Mesothelial cell of epicardium (in vitro differentiated cells): ENCODE data around the gene TELO2. TPM values are rescaled to one million over a fixed set of nuclear protein-coding genes. Genes with fewer than 3 reads are reported as not detected.

Experiments used
- DNase-seq, 2 experiments: peaks; one replicate each; pipeline ENCODE4 v3.0.0; 2021; ENCODE audit warnings: low spot score in 2 of 2; ENCODE audit not compliant: unreplicated experiment in 2 of 2
- H3K27ac Mint-ChIP-seq: 2 replicates; pipeline ENCODE4 v1.8.0; 2021; ENCODE audit warnings: mixed read lengths
- H3K27me3 Mint-ChIP-seq: 2 replicates; pipeline ENCODE4 v1.8.0; 2021; ENCODE audit warnings: low read depth, mixed read lengths
- H3K36me3 Mint-ChIP-seq: 2 replicates; pipeline ENCODE4 v1.8.0; 2021; ENCODE audit warnings: mixed read lengths
- H3K4me1 Mint-ChIP-seq: 2 replicates; pipeline ENCODE4 v1.8.0; 2021; ENCODE audit warnings: mixed read lengths
- H3K4me3 Mint-ChIP-seq: 2 replicates; pipeline ENCODE4 v1.8.0; 2021; ENCODE audit warnings: mild to moderate bottlenecking, moderate library complexity, mixed read lengths
- H3K9me3 Mint-ChIP-seq: 2 replicates; pipeline ENCODE4 v1.8.0; 2021; ENCODE audit warnings: mixed read lengths
- total RNA-seq: library from RNA; stranded (reverse); gene quantifications from 3 replicates; pipeline ENCODE4 v1.2.1, GENCODE V29; 2021
- TF ChIP-seq, protein P1 (sequence below): fragments of 200-600 bp; sonication (generic); IDR thresholded peaks from one replicate; pipeline ENCODE4 v1.5.0; 2021; ENCODE audit warnings: antibody characterized with exemption; ENCODE audit not compliant: unreplicated experiment

Gene TELO2
- total RNA-seq, 1 donor from 2014 or later = 70.2 TPM

GRCh38 chr16:1450841-1451240 is 42.3 kb upstream of the TELO2 start:
- no peak for DNase-seq
- H3K36me3 Mint-ChIP-seq = peaks cover 6% of the 10 kb centered on the region
- no peaks in the 10 kb centered on the region for H3K9me3 Mint-ChIP-seq
- TF ChIP-seq, protein P1, sequence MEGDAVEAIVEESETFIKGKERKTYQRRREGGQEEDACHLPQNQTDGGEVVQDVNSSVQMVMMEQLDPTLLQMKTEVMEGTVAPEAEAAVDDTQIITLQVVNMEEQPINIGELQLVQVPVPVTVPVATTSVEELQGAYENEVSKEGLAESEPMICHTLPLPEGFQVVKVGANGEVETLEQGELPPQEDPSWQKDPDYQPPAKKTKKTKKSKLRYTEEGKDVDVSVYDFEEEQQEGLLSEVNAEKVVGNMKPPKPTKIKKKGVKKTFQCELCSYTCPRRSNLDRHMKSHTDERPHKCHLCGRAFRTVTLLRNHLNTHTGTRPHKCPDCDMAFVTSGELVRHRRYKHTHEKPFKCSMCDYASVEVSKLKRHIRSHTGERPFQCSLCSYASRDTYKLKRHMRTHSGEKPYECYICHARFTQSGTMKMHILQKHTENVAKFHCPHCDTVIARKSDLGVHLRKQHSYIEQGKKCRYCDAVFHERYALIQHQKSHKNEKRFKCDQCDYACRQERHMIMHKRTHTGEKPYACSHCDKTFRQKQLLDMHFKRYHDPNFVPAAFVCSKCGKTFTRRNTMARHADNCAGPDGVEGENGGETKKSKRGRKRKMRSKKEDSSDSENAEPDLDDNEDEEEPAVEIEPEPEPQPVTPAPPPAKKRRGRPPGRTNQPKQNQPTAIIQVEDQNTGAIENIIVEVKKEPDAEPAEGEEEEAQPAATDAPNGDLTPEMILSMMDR = no peak
- no peaks in the 10 kb centered on the region for H3K4me1 Mint-ChIP-seq
- no peak overlapping the region for H3K4me3 Mint-ChIP-seq
- H3K27me3 Mint-ChIP-seq = no peaks in the 10 kb centered on the region
- no peak overlapping the region for H3K27ac Mint-ChIP-seq

DNA sequence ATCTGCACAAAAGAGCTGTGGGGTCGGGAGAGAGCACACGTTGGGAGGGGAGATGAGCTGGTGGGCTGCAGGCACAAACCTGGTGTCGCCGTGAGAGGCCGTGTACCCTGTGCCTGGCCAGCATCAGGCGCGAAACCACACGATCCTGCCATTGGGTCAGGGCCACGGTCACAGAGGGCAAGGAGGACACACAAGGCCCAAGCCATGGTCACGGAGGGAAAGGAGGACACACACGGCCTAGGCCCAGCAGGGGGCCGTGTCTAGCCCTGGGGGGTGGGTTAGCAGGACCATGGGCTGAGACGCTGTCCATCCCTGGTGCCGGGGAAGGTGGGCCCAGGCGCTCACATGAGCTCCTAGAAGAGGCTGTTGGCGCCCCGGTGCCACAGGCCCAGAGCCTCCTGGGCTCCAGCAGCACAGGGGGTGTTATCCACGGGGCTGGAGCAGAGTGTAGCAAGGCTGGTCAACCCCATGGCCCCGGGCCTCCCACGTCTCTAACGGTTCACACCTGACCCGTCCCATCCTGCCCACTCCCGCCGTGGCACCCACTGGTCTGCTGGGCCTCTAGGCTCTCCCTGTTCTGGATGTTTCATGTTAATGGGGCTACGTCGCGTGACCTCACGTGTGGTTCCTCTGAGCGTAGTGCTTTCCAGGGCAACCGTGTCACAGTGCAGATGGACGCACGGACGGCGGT is 41.3 kb upstream of the TELO2 start:
- TF ChIP-seq, protein P1 = no peak
- Mint-ChIP-seq H3K27ac (no peak overlapping the region), H3K36me3 (peaks cover 6% of the 10 kb centered on the region), H3K4me3 (no peak overlapping the region), H3K4me1 (no peaks in the 10 kb centered on the region), H3K27me3 (no peaks in the 10 kb centered on the region), H3K9me3 (no peaks in the 10 kb centered on the region)
- DNase-seq = no peak

GRCh38 chr16:1452530-1452929 is 40.6 kb upstream of the TELO2 start:
- TF ChIP-seq, protein P1 = no peak
- no peak overlapping the region for H3K27ac Mint-ChIP-seq
- no peaks in the 10 kb centered on the region for H3K9me3 Mint-ChIP-seq
- DNase-seq = no peak
- no peaks in the 10 kb centered on the region for H3K27me3 Mint-ChIP-seq
- no peaks in the 10 kb centered on the region for H3K4me1 Mint-ChIP-seq
- no peak overlapping the region for H3K4me3 Mint-ChIP-seq
- H3K36me3 Mint-ChIP-seq = peaks cover 6% of the 10 kb centered on the region

DNA sequence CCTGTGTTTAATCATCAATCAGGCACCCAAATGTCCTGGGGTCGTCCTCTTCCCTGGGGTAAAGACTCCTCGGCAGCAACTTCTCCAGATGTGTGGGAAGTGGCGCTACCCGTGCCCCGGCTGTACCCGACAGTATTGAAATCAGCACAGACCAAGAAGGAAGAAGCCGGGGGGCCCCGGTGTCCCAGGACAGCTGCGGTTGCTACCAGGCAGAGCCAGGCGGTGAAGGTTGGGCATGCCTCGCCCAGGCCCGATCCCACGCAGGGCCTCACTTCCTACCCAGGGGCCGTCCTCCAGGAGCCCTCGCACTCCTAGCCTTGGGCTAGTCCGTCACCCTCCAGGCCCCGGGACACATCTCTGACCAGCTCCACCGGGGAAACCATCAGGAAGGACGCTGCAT is 39.8 kb upstream of the TELO2 start:
- Mint-ChIP-seq H3K9me3 (no peaks in the 10 kb centered on the region), H3K27ac (no peak overlapping the region), H3K4me3 (no peak overlapping the region), H3K36me3 (peaks cover 6% of the 10 kb centered on the region), H3K4me1 (no peaks in the 10 kb centered on the region), H3K27me3 (no peaks in the 10 kb centered on the region)
- DNase-seq = no peak
- TF ChIP-seq, protein P1 = no peak

GRCh38 chr16:1454561-1454960 is 38.6 kb upstream of the TELO2 start:
- Mint-ChIP-seq H3K27ac (no peak overlapping the region), H3K36me3 (peaks cover 8% of the 10 kb centered on the region)

More at GRCh38 chr16:1454561-1454960, 38.6 kb upstream of the TELO2 start:
- Mint-ChIP-seq H3K4me1 (no peaks in the 10 kb centered on the region), H3K27me3 (no peaks in the 10 kb centered on the region), H3K9me3 (no peaks in the 10 kb centered on the region), H3K4me3 (no peak overlapping the region)
- no peak for DNase-seq
- TF ChIP-seq, protein P1 = no peak
